GF-D8 (cell line): ENCODE data around the gene XAF1.
"Not testable (repeated sequence)": the region's sequence is repeated elsewhere in the genome, so short reads cannot be mapped to it uniquely, and the experiment has no call there.

Experiments
- DNase-seq: peaks from one replicate; lab custom pipeline; 2025; lab: John Stamatoyannopoulos, UW

Gene XAF1

GRCh38 chr17:6800422-6801027 is 44.7 kb downstream of the XAF1 start:
- DNase-seq = no peak

DNA sequence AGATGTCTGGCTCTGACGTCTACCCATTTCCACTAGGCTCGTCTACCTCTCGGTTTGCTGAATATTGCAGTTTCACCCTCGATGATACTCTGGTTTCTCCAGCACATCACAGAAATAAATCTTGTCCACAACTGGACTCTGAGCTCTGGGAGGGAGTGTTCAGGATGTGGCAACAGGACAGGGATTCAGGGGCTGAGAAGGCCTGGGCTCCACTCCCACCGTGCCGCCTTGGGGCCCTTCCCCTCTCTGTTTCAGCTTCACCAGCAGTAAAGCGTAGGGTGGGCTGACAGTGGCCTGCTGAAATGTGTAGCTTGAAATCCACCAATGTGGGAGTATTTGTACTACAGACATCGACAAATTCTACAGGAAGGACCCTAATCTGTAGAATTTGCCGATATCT is 55.7 kb downstream of the XAF1 start:
- DNase-seq = no peak

GRCh38 chr17:6812295-6812694 is 56.4 kb downstream of the XAF1 start:
- no peak for DNase-seq

DNA sequence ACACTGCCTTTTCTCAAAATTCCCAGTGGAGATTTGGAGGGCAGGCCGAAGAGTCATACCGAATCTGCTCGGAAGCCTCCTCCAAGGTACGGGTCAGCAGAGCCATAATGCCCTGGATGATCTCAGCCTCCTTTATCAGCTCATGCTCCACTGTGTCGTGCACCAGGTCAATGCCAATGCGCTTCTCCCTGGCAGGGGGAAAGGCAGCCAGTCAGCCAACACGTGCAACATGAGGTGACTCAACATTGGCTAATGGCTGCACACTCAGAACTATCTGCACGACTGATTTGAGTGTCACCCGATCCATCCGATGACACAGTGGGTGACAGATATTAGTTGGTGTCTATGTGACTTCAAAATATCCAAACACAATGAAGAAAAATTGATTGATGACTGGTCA is 59.9 kb downstream of the XAF1 start:
- no peak for DNase-seq

GRCh38 chr17:6816368-6816767 is 60.5 kb downstream of the XAF1 start:
- DNase-seq = not testable (repeated sequence)

DNA sequence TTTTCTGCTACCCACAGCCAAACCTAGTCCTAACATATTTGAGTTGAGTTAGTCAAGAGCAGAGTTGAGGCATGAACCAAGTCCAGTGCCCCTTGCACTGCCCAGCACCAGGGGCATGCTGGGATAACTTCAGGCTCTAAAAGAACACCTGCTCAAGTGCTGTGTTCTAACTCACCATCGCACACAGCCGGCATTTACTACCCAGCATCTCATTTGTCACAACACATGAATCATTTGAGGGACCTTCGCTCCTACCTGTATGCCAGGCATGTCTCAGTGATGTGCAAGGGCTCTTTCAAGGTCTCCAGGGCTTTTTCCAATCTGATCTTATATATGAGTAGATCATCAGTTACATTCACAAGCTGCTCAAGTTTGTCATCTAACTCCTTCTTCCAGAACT is 63.1 kb downstream of the XAF1 start:
- DNase-seq = no peak

- no peak for DNase-seq
These were observed 67.2 kb downstream of the XAF1 start for GRCh38 chr17:6823011-6823442.
